Measurements from ENCODE around the gene UBAP2L. TPM values are rescaled to one million over a fixed set of nuclear protein-coding genes. Genes with fewer than 3 reads are reported as not detected.
A peak's percentile ranks its signal among the peaks of the same experiment; 100 is the strongest.

Gene UBAP2L
- total and polyA plus RNA-seq, 10 of the 15 experiments (the other 5 are each of a cell fraction or from before 2014, with no cell fraction given): 49.9 to 198 (median 152) TPM

- TF ChIP-seq PRDM15 (CRISPR knock-in tag; IDR thresholded peaks at IDR 0.05) (no peak), EP300 (IDR thresholded peaks at IDR 0.05; ENCODE audit: borderline replicate concordance in 1 of 2, control insufficient read depth in 1 of 2, low read depth in 2 of 2, low read length in 2 of 2) (no peak), RBBP5 (conservative IDR thresholded peaks at IDR 0.05) (no peak), ETV6 (conservative IDR thresholded peaks at IDR 0.05 in 1 of 2, IDR thresholded peaks at IDR 0.05 in 1 of 2; ENCODE audit: borderline replicate concordance in 1 of 2, low read depth in 1 of 2) (no peak; a peak in 1 of 4 replicates), BCLAF1 (IDR thresholded peaks at IDR 0.05) (no peak), NRF1 (conservative IDR thresholded peaks at IDR 0.05; ENCODE audit: low read depth, low read length) (no peak), ZNF24 (IDR thresholded peaks at IDR 0.05) (no peak), CHD4 (IDR thresholded peaks at IDR 0.05) (no peak), HDAC6 (IDR thresholded peaks at IDR 0.05; ENCODE audit: unreplicated experiment) (no peak)
- TF ChIP-seq, protein P1, sequence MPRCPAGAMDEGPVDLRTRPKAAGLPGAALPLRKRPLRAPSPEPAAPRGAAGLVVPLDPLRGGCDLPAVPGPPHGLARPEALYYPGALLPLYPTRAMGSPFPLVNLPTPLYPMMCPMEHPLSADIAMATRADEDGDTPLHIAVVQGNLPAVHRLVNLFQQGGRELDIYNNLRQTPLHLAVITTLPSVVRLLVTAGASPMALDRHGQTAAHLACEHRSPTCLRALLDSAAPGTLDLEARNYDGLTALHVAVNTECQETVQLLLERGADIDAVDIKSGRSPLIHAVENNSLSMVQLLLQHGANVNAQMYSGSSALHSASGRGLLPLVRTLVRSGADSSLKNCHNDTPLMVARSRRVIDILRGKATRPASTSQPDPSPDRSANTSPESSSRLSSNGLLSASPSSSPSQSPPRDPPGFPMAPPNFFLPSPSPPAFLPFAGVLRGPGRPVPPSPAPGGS (IDR thresholded peaks at IDR 0.05; ENCODE audit: borderline replicate concordance, insufficient read depth, low read depth, low read length, poor library complexity, severe bottlenecking): peak; percentile 75
- TF ChIP-seq, protein P2, sequence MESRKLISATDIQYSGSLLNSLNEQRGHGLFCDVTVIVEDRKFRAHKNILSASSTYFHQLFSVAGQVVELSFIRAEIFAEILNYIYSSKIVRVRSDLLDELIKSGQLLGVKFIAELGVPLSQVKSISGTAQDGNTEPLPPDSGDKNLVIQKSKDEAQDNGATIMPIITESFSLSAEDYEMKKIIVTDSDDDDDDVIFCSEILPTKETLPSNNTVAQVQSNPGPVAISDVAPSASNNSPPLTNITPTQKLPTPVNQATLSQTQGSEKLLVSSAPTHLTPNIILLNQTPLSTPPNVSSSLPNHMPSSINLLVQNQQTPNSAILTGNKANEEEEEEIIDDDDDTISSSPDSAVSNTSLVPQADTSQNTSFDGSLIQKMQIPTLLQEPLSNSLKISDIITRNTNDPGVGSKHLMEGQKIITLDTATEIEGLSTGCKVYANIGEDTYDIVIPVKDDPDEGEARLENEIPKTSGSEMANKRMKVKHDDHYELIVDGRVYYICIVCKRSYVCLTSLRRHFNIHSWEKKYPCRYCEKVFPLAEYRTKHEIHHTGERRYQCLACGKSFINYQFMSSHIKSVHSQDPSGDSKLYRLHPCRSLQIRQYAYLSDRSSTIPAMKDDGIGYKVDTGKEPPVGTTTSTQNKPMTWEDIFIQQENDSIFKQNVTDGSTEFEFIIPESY (IDR thresholded peaks at IDR 0.05): no peak
- TF ChIP-seq, protein P3, sequence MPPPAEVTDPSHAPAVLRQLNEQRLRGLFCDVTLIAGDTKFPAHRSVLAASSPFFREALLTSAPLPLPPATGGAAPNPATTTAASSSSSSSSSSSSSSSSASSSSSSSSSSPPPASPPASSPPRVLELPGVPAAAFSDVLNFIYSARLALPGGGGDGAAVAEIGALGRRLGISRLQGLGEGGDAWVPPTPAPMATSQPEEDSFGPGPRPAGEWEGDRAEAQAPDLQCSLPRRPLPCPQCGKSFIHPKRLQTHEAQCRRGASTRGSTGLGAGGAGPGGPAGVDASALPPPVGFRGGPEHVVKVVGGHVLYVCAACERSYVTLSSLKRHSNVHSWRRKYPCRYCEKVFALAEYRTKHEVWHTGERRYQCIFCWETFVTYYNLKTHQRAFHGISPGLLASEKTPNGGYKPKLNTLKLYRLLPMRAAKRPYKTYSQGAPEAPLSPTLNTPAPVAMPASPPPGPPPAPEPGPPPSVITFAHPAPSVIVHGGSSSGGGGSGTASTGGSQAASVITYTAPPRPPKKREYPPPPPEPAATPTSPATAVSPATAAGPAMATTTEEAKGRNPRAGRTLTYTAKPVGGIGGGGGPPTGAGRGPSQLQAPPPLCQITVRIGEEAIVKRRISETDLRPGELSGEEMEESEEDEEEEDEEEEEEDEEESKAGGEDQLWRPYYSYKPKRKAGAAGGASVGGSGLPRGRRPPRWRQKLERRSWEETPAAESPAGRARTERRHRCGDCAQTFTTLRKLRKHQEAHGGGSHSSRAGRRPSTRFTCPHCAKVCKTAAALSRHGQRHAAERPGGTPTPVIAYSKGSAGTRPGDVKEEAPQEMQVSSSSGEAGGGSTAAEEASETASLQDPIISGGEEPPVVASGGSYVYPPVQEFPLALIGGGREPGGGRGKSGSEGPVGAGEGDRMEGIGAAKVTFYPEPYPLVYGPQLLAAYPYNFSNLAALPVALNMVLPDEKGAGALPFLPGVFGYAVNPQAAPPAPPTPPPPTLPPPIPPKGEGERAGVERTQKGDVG (CRISPR knock-in tag; IDR thresholded peaks at IDR 0.05): no peak
- TF ChIP-seq, protein P4, sequence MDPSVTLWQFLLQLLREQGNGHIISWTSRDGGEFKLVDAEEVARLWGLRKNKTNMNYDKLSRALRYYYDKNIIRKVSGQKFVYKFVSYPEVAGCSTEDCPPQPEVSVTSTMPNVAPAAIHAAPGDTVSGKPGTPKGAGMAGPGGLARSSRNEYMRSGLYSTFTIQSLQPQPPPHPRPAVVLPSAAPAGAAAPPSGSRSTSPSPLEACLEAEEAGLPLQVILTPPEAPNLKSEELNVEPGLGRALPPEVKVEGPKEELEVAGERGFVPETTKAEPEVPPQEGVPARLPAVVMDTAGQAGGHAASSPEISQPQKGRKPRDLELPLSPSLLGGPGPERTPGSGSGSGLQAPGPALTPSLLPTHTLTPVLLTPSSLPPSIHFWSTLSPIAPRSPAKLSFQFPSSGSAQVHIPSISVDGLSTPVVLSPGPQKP (IDR thresholded peaks at IDR 0.05; ENCODE audit: low read depth, low read length): no peak
Measured at GRCh38 chr1:154304664-154305337, 84.0 kb downstream of the UBAP2L start (continued).
